Retinal pigment epithelial cell (primary cell): ENCODE measurements around the gene PCDHA12.
"Not testable (repeated sequence)": the region's sequence is repeated elsewhere in the genome, so short reads cannot be mapped to it uniquely, and the experiment has no call there.

Experiments
- DNase-seq: peaks from one replicate; pipeline ENCODE4 v3.0.0-alpha.2; 2010; ENCODE audit warnings: low read depth
- H3K4me3 ChIP-seq: 2 replicates; pipeline ENCODE4 v1.5.1; 2011; ENCODE audit warnings: mild to moderate bottlenecking, low read length, control low read depth, moderate library complexity
- TF ChIP-seq, protein P1 (sequence below): conservative IDR thresholded peaks from 2 replicates; pipeline ENCODE4 v1.5.1; 2011; ENCODE audit warnings: low read depth, low read length, control low read depth, inconsistent platforms

PCDHA12 gene

GRCh38 chr5:140875085-140876065 is at the start of gene PCDHA12:
Gene PCDHA12, plus strand, starts transcription at chr5:140875308. Its CDS starts 165 bp downstream, at chr5:140875473.
- TF ChIP-seq, protein P1, sequence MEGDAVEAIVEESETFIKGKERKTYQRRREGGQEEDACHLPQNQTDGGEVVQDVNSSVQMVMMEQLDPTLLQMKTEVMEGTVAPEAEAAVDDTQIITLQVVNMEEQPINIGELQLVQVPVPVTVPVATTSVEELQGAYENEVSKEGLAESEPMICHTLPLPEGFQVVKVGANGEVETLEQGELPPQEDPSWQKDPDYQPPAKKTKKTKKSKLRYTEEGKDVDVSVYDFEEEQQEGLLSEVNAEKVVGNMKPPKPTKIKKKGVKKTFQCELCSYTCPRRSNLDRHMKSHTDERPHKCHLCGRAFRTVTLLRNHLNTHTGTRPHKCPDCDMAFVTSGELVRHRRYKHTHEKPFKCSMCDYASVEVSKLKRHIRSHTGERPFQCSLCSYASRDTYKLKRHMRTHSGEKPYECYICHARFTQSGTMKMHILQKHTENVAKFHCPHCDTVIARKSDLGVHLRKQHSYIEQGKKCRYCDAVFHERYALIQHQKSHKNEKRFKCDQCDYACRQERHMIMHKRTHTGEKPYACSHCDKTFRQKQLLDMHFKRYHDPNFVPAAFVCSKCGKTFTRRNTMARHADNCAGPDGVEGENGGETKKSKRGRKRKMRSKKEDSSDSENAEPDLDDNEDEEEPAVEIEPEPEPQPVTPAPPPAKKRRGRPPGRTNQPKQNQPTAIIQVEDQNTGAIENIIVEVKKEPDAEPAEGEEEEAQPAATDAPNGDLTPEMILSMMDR, result peak; percentile 23
- DNase-seq, result no peak
- peak within 1 kb of the TSS; percentile 37 for H3K4me3 ChIP-seq

- no peak within 1 kb of the TSS for H3K4me3 ChIP-seq
- TF ChIP-seq, protein P1, result peak; percentile 19
- DNase-seq, result no peak
These were observed 47.3 kb upstream of the PCDHA12 start, which contains the start of gene PCDHA6 for GRCh38 chr5:140827704-140828361. Gene PCDHA6, plus strand, starts transcription at chr5:140827960. Its CDS starts 132 bp downstream, at chr5:140828092.

DNA sequence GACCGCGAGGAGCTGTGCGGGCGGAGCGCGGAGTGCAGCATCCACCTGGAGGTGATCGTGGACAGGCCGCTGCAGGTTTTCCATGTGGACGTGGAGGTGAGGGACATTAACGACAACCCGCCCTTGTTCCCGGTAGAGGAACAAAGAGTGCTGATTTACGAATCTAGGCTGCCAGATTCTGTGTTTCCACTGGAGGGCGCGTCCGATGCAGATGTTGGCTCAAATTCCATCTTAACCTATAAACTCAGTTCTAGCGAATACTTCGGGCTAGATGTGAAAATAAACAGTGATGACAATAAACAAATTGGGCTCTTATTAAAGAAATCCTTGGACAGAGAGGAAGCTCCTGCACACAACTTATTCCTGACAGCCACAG is 46.8 kb upstream of the PCDHA12 start:
- DNase-seq, result no peak
- TF ChIP-seq, protein P1, result no peak
- no peak overlapping the region for H3K4me3 ChIP-seq

- H3K4me3 ChIP-seq, DNase-seq: not testable (repeated sequence)
These were observed 45.3 kb upstream of the PCDHA12 start for GRCh38 chr5:140829511-140830501.

DNA sequence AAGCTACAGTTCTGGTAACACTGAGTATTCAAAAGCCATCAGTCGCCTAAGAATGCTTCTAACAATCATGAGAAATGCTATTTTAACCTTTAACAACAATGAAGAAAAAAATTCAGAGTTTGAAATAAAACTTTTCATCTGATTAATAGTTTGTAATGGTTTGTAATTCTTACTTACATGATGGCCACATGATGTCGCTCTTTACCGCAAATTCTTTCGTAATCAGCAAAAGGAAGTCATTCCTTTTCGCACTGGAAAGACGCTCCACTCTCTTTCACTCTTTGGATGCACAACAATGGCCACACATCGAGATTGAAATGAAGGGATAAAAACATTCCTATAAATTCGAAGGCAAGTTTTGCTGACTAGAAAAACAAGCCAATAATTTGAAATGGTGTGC is 41.1 kb upstream of the PCDHA12 start, which contains the start of gene PCDHA7:
Gene PCDHA7 (plus strand): TSS at position 277 of the 400 bp plus-strand sequence. CDS start 115 bp downstream, at position 392.
- TF ChIP-seq, protein P1, result no peak
- DNase-seq, result no peak
- H3K4me3 ChIP-seq, result no peak within 1 kb of the TSS

DNA sequence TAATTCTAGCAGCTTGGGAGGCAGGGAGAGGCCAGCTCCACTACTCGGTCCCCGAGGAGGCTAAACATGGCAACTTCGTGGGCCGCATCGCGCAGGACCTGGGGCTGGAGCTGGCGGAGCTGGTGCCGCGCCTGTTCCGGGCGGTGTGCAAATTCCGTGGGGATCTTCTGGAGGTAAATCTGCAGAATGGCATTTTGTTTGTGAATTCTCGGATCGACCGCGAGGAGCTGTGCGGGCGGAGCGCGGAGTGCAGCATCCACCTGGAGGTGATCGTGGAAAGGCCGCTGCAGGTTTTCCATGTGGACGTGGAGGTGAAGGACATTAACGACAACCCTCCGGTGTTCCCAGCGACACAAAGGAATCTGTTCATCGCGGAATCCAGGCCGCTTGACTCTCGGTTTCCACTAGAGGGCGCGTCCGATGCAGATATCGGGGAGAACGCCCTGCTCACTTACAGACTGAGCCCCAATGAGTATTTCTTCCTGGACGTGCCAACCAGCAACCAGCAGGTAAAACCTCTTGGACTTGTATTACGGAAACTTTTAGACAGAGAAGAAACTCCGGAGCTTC is 40.6 kb upstream of the PCDHA12 start:
- not testable (repeated sequence) for DNase-seq, H3K4me3 ChIP-seq
